RWPE1 (cell line): Measurements from ENCODE around the gene ARID4A.
"Not testable (repeated sequence)": the region's sequence is repeated elsewhere in the genome, so short reads cannot be mapped to it uniquely, and the experiment has no call there.

Experiments used
- CTCF ChIA-PET: fragments of 350-600 bp; sonication (Branson Sonifier 250); formaldehyde crosslinking; extraction: SDS; loops from one replicate; lab custom pipeline; 2021; lab: Yijun Ruan, JAX
- POLR2A ChIA-PET: fragments of 400-600 bp; formaldehyde crosslinking; extraction: SDS; loops from one replicate; lab custom pipeline; 2020; ENCODE audit warnings: antibody characterized with exemption; ENCODE audit not compliant: low non-redundant PET; lab: Yijun Ruan, JAX
- DNase-seq: peaks from one replicate; pipeline ENCODE4 v3.0.0; 2012; ENCODE audit warnings: low spot score
- H3K27ac ChIP-seq: fragments of 450-650 bp; 2 replicates; pipeline ENCODE4 v1.5.1; 2017
- CTCF ChIP-seq: fragments of 450-650 bp; conservative IDR thresholded peaks from 2 replicates; pipeline ENCODE4 v1.5.1; 2017; ENCODE audit warnings: low read depth, mild to moderate bottlenecking

Gene ARID4A, protein sequence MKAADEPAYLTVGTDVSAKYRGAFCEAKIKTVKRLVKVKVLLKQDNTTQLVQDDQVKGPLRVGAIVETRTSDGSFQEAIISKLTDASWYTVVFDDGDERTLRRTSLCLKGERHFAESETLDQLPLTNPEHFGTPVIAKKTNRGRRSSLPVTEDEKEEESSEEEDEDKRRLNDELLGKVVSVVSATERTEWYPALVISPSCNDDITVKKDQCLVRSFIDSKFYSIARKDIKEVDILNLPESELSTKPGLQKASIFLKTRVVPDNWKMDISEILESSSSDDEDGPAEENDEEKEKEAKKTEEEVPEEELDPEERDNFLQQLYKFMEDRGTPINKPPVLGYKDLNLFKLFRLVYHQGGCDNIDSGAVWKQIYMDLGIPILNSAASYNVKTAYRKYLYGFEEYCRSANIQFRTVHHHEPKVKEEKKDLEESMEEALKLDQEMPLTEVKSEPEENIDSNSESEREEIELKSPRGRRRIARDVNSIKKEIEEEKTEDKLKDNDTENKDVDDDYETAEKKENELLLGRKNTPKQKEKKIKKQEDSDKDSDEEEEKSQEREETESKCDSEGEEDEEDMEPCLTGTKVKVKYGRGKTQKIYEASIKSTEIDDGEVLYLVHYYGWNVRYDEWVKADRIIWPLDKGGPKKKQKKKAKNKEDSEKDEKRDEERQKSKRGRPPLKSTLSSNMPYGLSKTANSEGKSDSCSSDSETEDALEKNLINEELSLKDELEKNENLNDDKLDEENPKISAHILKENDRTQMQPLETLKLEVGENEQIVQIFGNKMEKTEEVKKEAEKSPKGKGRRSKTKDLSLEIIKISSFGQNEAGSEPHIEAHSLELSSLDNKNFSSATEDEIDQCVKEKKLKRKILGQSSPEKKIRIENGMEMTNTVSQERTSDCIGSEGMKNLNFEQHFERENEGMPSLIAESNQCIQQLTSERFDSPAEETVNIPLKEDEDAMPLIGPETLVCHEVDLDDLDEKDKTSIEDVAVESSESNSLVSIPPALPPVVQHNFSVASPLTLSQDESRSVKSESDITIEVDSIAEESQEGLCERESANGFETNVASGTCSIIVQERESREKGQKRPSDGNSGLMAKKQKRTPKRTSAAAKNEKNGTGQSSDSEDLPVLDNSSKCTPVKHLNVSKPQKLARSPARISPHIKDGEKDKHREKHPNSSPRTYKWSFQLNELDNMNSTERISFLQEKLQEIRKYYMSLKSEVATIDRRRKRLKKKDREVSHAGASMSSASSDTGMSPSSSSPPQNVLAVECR

GRCh38 chr14:58298477-58299400 lies at the start of gene ARID4A:
TSS of gene ARID4A (plus strand) at chr14:58298555. CDS start at chr14:58299855, 1,300 bp downstream.
- POLR2A ChIA-PET: no interaction called here
- no peak for TF ChIP-seq CTCF
- peak; percentile 13 for DNase-seq
- H3K27ac ChIP-seq: peak within 1 kb of the TSS; percentile 97
- CTCF ChIA-PET: no interaction called here

GRCh38 chr14:58249611-58250010 lies 48.7 kb upstream of the ARID4A start:
- CTCF ChIA-PET: no interaction called here
- DNase-seq: no peak
- H3K27ac ChIP-seq: peak overlapping the region; percentile 30
- TF ChIP-seq CTCF: no peak
- POLR2A ChIA-PET: no interaction called here

DNA sequence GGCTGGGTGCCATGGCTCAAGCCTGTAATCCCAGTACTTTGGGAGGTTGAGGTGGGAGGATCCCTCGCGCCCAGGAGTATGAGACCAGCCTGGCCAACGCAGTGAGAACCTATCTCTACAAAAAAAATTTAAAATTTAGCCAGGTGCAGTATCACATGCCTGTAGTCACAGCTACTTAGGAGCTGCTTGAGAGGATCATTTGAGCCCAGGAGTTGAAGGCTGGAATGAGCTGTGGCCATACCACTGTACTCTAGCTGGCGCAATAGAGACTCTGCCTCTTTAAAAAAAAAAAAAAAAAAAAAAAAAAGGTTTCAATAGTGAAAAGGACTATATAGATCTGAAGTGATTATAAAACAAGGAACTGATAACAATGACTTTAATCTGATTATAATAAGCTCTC lies 40.2 kb upstream of the ARID4A start:
- no peak overlapping the region for H3K27ac ChIP-seq
- POLR2A ChIA-PET: no interaction called here
- CTCF ChIA-PET: interaction anchor here (0.6 kb wide), 1 partner anchor 48 kb away, joined by 5 read pairs; no protein-coding TSS in a partner anchor
- no peak for TF ChIP-seq CTCF
- no peak for DNase-seq

DNA sequence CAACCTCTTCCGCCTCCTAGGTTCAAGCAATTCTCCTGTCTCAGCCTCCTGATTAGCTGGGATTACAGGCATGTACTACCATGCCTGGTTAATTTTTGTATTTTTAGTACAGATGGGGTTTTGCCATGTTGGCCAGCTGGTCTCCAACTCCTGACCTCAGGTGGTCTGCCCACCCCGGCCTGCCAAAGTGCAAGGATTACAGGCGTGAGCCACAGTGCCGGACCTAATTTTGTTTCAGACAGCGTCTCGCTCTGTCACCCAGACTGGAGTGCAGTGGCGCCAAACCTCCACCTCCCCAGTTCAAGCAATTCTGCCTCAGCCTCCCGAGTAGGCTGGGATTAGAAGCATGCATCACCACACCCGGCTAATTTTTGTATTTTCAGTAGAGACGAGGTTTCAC lies 36.4 kb upstream of the ARID4A start:
- H3K27ac ChIP-seq, POLR2A ChIA-PET, DNase-seq, CTCF ChIA-PET: not testable (repeated sequence)

- no peak for TF ChIP-seq CTCF
- CTCF ChIA-PET: interaction anchor here (1.0 kb wide), 1 partner anchor 10 kb away, joined by 4 read pairs; no protein-coding TSS in a partner anchor
- POLR2A ChIA-PET: no interaction called here
- H3K27ac ChIP-seq: no peak overlapping the region
- DNase-seq: no peak
These were observed 33.0 kb upstream of the ARID4A start for GRCh38 chr14:58265401-58265800.

DNA sequence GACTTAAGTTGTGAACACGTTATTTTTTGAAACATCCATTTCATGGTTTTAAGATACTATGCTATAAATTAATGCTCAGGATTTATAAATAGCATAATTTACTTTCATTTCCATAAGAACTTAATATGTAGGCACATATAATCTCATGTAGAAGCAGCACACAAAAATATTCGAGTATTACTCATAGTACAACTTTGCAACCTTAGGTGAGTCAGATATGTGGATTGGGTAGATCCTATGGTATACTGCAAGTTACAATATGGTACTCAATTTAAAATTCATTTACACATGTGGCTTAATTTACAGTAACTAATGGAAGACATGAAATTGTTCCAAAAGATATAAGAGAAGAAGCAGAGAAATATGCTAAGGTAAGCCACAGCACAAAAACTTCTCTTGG lies 27.7 kb upstream of the ARID4A start:
- CTCF ChIA-PET: no interaction called here
- POLR2A ChIA-PET: no interaction called here
- H3K27ac ChIP-seq: no peak overlapping the region
- DNase-seq: no peak
- TF ChIP-seq CTCF: no peak
